NCI-H1092 (cell line): ENCODE results near the gene ZNF786.
"Not testable (repeated sequence)": the region's sequence is repeated elsewhere in the genome, so short reads cannot be mapped to it uniquely, and the experiment has no call there.

Experiments used
- DNase-seq: peaks from one replicate; lab custom pipeline; 2025; lab: John Stamatoyannopoulos, UW

ZNF786 gene, protein sequence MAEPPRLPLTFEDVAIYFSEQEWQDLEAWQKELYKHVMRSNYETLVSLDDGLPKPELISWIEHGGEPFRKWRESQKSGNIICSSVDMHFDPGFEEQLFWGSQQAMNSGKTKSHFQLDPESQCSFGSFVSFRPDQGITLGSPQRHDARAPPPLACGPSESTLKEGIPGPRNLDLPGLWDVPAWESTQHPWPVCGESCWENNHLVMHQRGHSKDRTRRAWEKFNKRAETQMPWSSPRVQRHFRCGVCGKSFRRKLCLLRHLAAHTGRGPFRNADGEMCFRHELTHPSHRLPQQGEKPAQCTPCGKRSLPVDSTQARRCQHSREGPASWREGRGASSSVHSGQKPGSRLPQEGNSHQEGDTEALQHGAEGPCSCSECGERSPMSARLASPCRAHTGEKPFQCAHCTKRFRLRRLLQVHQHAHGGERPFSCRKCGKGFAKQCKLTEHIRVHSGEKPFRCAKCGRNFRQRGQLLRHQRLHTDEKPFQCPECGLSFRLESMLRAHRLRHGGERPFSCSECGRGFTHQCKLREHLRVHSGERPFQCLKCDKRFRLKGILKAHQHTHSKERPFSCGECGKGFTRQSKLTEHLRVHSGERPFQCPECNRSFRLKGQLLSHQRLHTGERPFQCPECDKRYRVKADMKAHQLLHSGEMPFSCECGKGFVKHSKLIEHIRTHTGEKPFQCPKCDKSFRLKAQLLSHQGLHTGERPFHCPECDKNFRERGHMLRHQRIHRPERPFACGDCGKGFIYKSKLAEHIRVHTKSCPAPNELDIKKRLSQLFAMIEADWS

DNA sequence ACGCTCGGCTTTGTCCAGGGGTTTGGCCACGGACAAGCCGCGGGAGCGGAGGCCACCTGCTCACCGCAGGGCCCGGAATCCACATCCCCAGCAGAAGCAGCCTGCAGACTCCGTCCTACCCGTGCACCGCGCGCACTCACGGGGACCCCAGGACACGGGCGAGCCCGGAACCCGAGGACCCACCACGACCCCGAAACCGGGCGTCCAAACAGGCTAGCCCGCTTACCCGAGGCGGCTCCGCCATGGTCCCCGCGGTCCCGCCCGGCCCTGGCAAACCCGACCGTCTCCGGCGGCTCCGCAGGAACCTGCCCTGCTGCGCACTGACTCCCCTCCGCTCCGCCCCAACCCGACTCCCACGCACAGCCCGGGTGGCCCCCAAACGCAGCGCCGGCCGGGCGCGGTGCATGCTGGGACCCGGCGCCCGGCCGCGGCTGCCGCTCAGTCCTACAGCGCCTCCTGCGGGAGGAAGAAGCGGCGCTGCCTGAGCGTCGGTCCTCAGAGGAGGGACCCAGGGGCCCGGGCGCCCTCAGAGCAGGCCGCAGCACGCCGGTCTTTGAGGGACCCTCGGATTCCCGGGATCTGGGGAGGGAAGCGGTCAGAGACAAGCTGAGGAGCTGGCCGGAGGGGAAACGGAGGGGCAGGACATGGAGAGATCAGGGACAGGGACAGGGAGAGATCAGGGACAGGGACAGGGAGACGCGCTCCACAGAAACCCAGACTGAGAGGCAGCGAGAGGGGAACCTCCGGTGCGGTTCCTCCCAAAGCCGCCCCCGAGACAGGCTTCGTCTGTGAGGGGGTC is at the start of gene ZNF786:
Gene ZNF786, minus strand, starts transcription at position 322 of the 799 bp plus-strand sequence. Its CDS starts 78 bp downstream, at position 244.
- DNase-seq = peak; percentile 72

DNA sequence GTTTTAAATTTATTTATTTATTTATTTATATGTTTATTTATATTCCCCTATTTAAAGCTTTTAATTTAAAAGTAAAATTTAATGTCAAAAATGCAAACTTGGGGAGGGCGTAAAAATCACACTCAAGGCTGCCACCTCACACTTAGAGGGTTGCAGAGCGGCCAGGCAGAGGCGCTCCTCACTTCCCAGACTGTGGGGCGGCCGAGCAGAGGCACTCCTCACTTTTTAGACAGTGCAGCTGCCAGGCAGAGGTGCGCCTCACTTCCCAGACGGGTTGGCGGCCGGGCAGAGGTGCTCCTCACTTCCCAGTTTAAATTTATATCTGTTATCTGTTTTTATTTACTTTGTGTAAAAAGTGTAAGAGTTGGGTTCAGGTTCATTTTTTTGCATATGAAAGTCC is 45.6 kb upstream of the ZNF786 start:
- DNase-seq = no peak

DNA sequence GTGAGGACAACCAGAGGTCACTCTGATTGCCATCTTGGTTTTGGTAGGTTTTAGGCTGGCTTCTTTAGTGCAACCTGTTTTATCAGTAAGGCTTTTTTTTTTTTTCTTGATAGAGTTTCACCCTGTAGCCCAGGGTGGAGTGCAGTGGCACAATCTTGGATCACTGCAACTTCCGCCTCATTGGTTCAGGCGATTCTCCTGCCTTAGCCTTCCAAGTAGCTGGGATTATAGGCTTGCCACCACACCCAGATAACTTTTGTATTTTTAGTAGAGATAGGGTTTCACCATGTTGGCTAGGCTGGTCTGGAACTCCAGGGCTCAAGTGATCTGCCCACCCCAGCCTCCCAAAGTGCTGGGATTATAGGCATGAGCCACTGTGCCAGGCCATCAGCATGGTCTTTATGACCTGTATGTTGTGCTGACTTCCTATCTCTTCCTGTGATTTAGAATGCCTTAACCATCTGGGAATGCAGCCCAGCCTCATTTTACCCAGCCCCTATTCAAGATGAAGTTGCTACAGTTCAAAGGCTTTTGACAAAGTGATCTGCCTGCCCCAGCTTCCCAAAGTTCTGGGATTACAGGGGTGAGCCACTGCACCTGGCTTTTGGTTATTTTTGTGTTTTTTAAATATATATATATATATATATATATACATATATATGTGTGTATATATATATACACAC is 42.7 kb upstream of the ZNF786 start:
- no peak for DNase-seq

DNA sequence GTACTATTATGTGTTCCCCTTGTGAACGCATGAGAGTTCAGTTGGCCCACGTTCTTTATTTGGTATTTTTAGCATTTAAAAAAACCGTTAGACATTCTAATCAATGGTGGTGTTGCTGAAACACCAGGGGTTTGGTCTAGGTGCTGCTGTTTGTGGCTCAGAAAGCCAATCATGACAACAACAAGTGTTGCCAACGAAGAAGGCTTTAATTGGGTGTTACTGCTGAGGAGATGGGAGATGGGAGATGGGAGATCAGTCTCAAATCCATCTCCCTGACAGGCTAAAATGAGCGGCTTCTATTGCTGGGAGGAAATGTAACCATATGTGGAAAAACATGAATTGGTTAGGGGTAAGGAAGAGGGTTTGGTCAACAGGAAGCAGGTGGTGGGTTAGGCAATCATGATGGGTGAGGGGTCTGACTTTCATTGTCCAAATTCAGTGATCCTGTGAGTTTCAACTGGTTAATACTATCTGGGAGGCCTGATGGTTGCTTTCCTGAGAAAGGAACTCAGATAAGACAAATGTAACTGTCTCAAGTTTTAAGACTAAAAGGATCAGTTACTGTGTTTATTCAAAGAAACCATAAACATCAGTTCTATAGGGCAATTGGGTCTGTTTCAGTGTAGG is 40.2 kb upstream of the ZNF786 start:
- no peak for DNase-seq

DNA sequence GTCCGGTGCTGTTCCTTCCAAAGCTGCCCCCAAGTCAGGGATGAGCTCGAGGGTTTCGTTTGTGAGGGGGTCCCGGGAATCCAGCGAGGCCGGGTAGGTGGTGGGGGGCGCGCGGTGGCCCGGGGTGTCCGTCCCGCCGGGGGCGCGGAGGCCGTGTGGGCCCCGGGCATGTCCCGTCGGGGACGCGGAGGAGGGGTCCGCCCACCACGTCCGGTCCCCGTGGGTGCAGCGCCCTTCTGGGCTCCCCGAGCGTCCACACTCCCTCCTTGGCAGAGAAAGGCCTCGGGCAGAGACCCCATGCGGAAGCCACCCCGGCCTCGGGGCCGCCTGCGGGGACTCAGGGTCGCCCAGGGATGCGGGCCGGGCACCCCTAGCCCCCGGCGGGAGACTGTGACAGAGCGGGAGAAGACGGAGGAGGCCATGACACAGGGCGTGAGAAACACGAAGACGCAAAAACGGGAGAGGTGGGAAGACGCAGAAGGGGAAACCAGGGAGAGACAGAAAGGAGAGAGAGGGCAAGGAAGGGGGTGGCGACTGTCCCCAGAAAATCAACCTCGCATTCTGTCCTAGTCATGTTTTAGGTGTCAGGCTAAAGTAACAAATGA is 36.2 kb upstream of the ZNF786 start:
- DNase-seq = peak; percentile 25

DNA sequence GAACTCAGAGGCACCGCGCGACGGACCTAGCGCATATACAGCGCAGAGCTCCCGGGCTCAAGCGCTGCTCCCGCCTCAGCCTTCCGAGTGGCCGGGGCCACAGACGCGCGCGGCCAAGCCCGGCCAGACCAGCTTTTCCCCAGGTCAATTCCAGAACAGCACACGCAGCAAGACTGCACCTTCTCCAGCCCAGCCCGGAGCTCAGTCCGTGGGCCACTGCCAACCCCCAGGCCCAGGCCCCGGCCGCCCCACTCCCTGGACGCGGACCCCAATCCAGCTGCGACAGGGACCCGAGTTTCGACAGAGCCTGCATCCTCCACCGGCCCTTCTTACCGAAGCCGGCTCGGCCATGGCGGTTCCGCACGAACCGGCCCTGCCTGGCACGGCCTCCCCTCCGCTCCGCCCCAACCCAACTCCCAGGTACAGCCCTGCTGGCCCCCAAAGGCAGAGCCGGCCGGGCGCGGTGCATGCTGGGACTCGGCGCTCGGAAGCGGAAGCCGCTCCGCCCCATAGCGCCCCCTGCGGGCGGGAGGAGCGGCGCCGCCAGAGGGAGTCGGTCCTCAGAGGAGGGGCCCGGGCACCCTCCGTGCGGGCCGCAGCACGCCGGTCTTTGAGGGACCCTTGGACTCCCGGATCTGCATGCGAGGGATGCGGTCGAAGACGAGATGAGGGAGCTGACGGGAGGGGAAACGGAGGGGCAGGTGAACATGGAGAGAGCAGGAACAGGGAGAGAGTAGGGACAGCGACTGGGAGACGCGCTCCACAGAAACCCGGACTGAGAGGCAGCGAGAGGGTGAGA is 35.5 kb upstream of the ZNF786 start, which contains the start of gene ZNF425:
Gene ZNF425, minus strand, starts transcription at position 462 of the 799 bp plus-strand sequence. Its CDS starts 111 bp downstream, at position 351.
- DNase-seq = peak; percentile 89

DNA sequence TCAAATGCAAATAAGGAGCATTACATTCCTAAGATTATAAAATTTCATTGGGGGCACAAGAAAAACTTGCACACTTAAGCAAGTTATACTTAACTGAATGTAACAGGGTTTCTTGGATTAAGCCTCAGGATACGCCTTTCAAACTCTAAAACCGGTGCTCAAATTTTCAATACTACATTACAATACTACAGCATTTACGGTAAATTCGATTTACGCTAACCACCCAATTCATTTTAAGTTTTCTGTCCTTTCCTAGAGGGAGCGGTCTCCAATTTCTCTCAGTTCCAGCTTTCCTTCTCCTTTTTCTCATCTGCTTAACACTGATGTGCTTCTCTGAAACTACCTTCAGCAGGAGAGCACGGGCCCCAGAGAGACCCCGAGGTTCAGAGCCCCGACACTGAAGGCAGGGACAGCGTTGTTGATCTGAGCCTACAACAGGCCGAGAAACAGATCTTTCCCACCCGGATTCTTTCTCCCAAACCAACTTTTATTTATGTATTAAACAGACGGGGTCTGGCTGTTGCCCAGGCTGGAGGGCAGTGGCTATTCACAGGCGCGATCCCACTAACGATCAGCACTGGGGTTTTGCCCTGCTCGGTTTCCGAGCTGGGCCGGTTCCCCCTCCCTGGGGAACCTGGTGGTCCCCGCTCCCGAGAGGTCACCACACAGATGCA is 34.8 kb upstream of the ZNF786 start:
- no peak for DNase-seq

DNA sequence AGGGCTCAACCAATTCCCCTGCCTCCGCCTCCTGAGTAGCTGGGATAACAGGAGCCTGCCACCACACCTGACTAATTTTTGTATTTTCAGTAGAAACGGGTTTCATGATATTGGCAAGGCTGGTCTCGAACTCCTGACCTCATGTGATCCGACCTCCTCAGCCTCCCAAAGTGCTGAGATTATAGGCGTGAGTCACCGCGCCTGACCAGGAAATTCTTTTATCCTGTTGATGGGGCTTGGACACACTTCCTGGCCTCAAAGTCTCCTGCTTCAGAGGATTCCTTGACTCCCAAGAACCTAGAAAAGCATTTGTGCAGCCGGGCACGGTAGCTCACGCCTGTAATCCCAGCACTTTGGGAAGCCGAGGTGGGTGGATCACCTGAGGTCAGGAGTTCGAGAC is 19.5 kb upstream of the ZNF786 start:
- DNase-seq = no peak

DNA sequence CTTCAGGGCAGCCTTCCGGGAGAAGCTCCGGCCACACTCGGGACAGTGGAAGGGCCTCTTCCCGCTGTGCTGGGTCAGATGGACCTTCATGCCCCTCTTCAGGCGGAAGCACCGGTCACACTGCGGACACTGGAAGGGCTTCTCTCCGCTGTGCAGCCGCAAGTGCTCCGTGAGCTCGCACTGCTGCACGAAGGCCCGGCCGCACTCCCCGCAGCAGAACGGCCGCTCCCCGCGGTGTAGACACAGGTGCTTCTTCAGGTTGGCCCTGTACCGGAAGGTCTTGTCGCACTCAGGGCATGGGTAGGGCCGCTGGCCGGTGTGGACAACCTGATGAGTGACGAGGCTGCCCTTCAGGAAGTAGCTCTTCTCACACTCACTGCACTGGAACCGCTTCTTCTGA is 14.2 kb upstream of the ZNF786 start:
- no peak for DNase-seq

DNA sequence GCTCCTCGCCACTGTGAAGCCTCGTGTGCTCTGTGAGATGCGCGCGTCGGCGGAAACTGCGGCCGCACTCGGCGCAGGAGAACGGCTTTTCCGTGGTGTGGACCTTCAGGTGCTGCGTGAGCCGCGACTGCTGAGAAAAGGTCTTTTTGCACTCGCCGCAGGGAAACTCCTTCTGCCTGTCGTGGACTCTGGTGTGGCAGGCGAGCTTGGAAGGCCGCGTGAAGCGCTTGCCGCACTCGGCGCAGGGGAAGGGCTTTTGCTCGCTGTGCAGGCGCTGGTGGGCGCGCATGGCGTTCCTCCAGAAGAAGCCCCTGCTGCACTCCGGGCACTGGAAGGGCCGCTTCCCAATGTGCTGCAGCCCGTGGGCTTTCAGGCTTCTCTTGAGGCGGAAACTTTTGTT is 13.7 kb upstream of the ZNF786 start:
- DNase-seq = no peak

DNA sequence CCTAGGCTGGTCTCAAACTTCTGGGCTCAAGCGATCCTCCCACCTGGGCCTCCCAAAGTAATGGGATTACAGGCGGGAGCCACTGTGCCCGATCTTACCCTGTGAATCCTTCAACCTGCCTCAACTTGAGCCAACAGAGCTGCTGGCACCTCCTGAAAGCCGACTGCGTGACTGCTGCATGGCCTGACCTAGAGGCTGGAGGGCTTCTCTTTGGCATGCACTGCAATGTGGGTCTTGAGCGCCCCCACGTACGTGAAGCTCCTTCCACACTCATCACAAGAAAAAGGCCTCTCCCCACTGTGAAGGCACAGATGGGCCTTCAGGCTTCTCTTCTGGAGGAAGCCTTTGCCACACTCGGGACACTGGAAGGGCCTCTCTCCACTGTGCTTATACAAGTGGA is 12.9 kb upstream of the ZNF786 start:
- DNase-seq = no peak

DNA sequence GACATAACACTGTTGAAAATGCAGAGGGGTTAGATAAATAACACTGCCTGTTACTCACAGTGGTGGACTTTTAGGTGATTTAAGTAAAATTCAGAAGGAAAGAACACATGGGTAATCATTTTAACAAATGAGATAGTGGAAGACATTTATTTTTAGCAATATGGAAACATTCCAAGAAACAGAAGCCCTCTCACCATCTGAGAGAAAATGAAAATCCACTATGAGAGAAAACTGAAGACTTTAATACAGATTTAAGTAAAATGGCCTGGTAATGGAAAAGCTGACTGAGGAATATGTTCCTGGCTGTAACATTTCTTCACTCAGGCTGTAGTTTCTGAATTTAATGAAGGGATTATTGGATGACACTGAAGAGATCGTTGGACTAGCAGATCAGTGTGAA is 12.1 kb upstream of the ZNF786 start:
- DNase-seq = no peak

DNA sequence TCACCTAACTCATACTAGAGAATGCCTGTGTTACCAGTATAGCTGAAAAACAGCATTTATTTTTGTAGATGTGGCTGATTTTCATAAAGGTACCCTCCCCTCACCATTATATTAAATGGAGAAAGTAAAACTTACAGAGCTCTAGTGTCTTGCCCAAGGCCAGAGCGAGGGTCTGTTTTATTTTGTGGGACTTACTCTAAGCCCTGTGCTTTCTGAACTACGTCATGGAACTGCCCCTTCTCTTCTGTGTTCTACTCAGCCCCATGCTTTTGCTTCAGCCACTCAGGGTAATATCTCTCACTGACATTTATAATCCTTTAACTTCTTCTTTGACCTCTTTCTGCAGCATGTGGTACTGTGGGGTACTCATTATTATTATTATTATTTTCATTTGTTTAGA is 10.3 kb upstream of the ZNF786 start:
- no peak for DNase-seq

DNA sequence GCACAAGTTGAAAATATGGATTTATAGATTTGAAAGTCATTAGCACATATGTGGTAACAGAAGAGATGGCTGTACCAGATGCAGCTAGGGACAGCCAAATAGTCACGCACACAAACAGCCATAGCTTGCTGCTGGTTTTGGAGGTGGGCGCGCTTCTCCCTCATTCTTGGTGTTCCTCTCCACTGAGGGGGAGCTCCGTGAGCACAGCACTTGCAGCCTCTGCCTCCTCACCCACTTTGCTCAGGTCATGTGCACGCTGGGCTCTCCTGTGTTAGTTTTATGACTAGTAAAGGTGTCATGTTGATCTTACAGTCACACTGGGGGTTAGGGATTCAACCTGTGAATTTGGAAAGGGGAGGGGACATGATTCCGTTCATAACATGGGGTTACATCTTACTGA is 8.5 kb upstream of the ZNF786 start:
- DNase-seq = no peak

DNA sequence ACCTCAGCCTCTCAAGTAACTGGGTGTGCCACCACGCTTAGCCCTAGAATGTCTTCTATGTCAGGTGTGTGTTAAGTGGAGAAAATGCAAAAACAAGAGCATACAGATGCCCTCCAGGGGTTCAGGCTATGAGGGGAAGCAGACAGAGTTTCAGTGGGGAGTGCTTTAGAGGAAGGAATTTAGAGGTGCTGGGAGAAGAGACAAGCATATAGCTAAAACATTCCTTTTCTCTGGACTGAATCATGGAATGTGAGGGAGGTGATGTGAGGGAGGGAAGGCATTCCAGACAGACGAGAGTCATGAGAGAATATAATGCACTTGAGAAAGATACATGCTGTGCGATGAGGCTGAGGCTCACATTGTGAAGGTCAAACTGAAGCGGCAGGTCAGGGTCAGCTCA is 6.6 kb upstream of the ZNF786 start:
- no peak for DNase-seq

DNA sequence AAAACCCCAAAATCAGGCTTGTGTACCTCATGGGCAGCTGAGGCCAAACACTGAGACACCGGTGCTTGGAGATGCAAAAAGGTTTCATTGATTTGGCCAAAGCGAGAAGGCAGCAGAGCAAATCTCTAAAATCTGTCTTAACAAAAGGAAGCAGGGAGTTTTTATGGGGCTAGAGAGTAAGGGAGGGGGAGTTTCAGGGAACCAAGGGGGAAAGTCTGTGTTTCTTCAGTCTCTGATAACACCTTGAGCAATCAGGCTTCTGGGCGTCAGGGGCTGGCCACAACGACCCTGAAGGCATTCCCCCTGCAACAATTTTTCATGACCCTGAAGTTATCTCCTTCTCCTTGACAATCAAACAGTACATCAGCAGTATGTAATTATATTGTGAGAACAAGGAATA is 2.7 kb upstream of the ZNF786 start:
- DNase-seq = no peak

DNA sequence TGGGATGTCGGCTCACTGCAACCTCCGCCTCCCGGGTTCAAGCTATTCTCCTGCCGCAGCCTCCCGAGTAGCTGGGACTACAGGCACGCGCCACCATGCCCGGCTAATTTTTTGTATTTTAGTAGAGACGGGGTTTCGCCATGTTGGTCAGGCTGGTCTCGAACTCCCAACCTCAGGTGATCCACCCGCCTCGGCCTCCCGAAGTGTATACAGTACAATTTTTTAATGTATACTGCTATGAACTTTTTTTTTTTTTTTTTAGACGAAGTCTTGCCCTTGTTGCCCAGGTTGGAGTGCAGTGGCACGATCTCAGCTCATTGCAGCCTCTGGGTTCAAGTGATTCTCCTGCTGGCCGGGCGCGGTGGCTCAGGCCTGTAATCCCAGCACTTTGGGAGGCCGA is 1.7 kb upstream of the ZNF786 start:
- not testable (repeated sequence) for DNase-seq

DNA sequence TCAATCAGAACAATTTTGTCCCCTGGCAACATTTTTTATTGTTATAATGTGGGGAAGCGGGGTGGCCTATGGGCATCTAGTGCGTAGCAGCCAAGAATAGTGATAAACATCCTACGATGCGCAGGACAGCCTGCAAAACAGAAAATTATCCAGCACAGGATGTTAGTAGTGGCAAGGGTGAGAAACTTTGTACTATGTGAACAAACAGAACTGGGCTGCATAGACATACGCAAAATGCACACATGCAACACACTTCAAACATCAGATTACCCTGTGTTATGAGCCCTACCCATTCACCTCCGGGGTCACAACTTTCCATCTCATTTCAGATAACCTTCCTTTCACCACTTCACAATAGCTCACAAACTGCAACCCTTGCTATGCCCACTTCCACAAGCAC is 3.1 kb downstream of the ZNF786 start:
- DNase-seq = no peak

DNA sequence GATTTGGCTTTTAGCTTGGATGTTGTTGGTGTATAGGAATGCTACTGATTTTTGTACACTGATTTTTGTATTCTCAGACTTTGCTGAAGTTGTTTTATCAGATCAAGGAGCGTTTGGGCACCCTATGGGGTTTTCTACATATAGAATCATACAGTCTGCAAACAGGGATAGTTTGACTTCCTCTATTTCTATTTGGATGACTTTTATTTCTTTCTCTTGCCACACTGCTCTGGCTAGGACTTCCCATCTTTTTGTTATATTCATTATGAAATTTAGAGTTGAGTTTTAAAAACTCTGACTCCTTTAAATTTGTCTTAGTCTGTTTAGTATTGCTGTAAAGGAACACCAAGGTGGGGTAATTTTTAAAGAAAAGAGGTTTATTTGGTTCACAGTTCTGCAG is 4.7 kb downstream of the ZNF786 start:
- DNase-seq = no peak

DNA sequence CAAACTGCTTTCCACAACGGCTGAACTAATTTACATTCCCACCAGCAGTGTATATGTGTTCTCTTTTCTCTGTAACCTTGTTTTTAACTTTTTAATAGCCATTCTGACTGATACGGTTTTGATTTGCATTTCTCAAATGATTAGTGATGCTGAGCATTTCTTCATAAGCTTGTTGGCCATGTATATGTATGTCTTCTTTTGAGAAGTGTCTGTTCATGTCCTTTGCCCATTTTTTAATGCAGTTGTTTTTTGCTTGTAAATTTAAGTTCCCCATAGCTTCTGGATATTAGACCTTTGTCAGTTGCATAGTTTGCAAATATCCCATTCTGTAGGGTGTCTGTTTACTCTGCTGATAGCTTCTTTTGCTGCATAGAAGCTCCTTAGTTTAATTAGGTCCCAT is 6.1 kb downstream of the ZNF786 start:
- DNase-seq = no peak
